Effector memory CD8-positive, alpha-beta T cell (primary cell): ENCODE data around the gene HIVEP3.

ENCODE experiments used
- ATAC-seq: fragments of 150-1000 bp; cut with Tn5 transposase; replicated peaks from 2 replicates; pipeline ENCODE4 v1.10.0; 2021; ENCODE audit warnings: mild to moderate bottlenecking, moderate library complexity
- DNase-seq, 3 experiments: peaks; one replicate each; pipeline ENCODE4 v3.0.0; 2021
- H3K27ac Mint-ChIP-seq, 2 donors: one replicate each; pipeline ENCODE4 v1.8.0; 2022; ENCODE audit warnings: mild to moderate bottlenecking in 2 of 2, mixed read lengths in 2 of 2, moderate library complexity in 2 of 2
- H3K27me3 Mint-ChIP-seq, 2 donors: one replicate each; pipeline ENCODE4 v1.8.0; 2022; ENCODE audit warnings: mixed read lengths in 2 of 2
- H3K36me3 Mint-ChIP-seq: one replicate; pipeline ENCODE4 v1.8.0; 2022; ENCODE audit warnings: mild to moderate bottlenecking, moderate library complexity, mixed read lengths; ENCODE audit not compliant: insufficient read depth
- H3K4me1 Mint-ChIP-seq, 2 donors: one replicate each; pipeline ENCODE4 v1.8.0; 2022; ENCODE audit warnings: low read depth in 2 of 2, mixed read lengths in 2 of 2
- H3K4me3 Mint-ChIP-seq, 2 donors: one replicate each; pipeline ENCODE4 v1.8.0; 2022; ENCODE audit warnings: mild to moderate bottlenecking in 2 of 2, mixed read lengths in 2 of 2, moderate library complexity in 2 of 2
- H3K9me3 Mint-ChIP-seq, 2 donors: one replicate each; pipeline ENCODE4 v1.8.0; 2022; ENCODE audit warnings: mixed read lengths in 2 of 2

Gene HIVEP3

GRCh38 chr1:41471658-41472057 is 447.1 kb downstream of the HIVEP3 start:
- Mint-ChIP-seq H3K27me3 (peaks cover 0 to 33% of the 10 kb centered on the region in 2 donors), H3K27ac (no peak overlapping the region), H3K4me3 (no peak overlapping the region), H3K4me1 (no peaks in the 10 kb centered on the region), H3K36me3 (no peaks in the 10 kb centered on the region), H3K9me3 (no peaks in the 10 kb centered on the region)
- ATAC-seq (no peak), DNase-seq (no peak)

GRCh38 chr1:41469706-41470105 is 449.0 kb downstream of the HIVEP3 start:
- Mint-ChIP-seq H3K36me3 (no peaks in the 10 kb centered on the region), H3K4me3 (no peak overlapping the region), H3K4me1 (no peaks in the 10 kb centered on the region), H3K9me3 (no peaks in the 10 kb centered on the region), H3K27ac (no peak overlapping the region), H3K27me3 (peaks cover 0 to 44% of the 10 kb centered on the region in 2 donors)
- no peak for DNase-seq
- ATAC-seq: no peak

- Mint-ChIP-seq H3K27me3 (peaks cover 0 to 53% of the 10 kb centered on the region in 2 donors), H3K9me3 (no peaks in the 10 kb centered on the region), H3K4me1 (no peaks in the 10 kb centered on the region), H3K4me3 (no peak overlapping the region), H3K27ac (no peak overlapping the region), H3K36me3 (no peaks in the 10 kb centered on the region)
- ATAC-seq (no peak), DNase-seq (no peak)
Measured at GRCh38 chr1:41468122-41468762, 450.5 kb downstream of the HIVEP3 start.

- H3K4me3 Mint-ChIP-seq: no peak overlapping the region
- H3K4me1 Mint-ChIP-seq: no peaks in the 10 kb centered on the region
- no peak for ATAC-seq
- no peak for DNase-seq
- no peaks in the 10 kb centered on the region for H3K9me3 Mint-ChIP-seq
- H3K27ac Mint-ChIP-seq: no peak overlapping the region
- H3K27me3 Mint-ChIP-seq: peaks cover 0 to 53% of the 10 kb centered on the region in 2 donors
- no peaks in the 10 kb centered on the region for H3K36me3 Mint-ChIP-seq
Measured at GRCh38 chr1:41467673-41468072, 451.0 kb downstream of the HIVEP3 start.

- Mint-ChIP-seq H3K4me1 (no peaks in the 10 kb centered on the region), H3K9me3 (no peaks in the 10 kb centered on the region), H3K27me3 (peaks cover 0 to 46% of the 10 kb centered on the region in 2 donors), H3K27ac (no peak overlapping the region), H3K4me3 (no peak overlapping the region), H3K36me3 (no peaks in the 10 kb centered on the region)
- ATAC-seq (no peak), DNase-seq (no peak)
Measured at GRCh38 chr1:41466146-41466545, 452.6 kb downstream of the HIVEP3 start.

GRCh38 chr1:41465741-41466140 is 453.0 kb downstream of the HIVEP3 start:
- Mint-ChIP-seq H3K9me3 (no peaks in the 10 kb centered on the region), H3K27ac (no peak overlapping the region), H3K27me3 (peaks cover 0 to 46% of the 10 kb centered on the region in 2 donors), H3K36me3 (no peaks in the 10 kb centered on the region), H3K4me3 (no peak overlapping the region), H3K4me1 (no peaks in the 10 kb centered on the region)
- ATAC-seq (no peak), DNase-seq (no peak)

- H3K27me3 Mint-ChIP-seq: peaks cover 3 to 51% of the 10 kb centered on the region in 2 donors
- DNase-seq (no peak), ATAC-seq (no peak)
- no peaks in the 10 kb centered on the region for H3K4me1 Mint-ChIP-seq
- no peak overlapping the region for H3K4me3 Mint-ChIP-seq
- no peaks in the 10 kb centered on the region for H3K9me3 Mint-ChIP-seq
- no peaks in the 10 kb centered on the region for H3K36me3 Mint-ChIP-seq
- no peak overlapping the region for H3K27ac Mint-ChIP-seq
Measured at GRCh38 chr1:41464885-41465284, 453.8 kb downstream of the HIVEP3 start.

GRCh38 chr1:41463516-41463915 is 455.2 kb downstream of the HIVEP3 start:
- Mint-ChIP-seq H3K4me3 (no peak overlapping the region), H3K27me3 (peaks cover 12 to 64% of the 10 kb centered on the region in 2 donors), H3K4me1 (no peaks in the 10 kb centered on the region), H3K27ac (no peak overlapping the region), H3K9me3 (no peaks in the 10 kb centered on the region), H3K36me3 (no peaks in the 10 kb centered on the region)
- DNase-seq (no peak), ATAC-seq (no peak)

GRCh38 chr1:41462680-41463004 is 456.1 kb downstream of the HIVEP3 start:
- no peaks in the 10 kb centered on the region for H3K4me1 Mint-ChIP-seq
- DNase-seq: no peak
- H3K9me3 Mint-ChIP-seq: no peaks in the 10 kb centered on the region
- H3K27ac Mint-ChIP-seq: no peak overlapping the region
- no peak for ATAC-seq
- H3K27me3 Mint-ChIP-seq: peaks cover 12 to 58% of the 10 kb centered on the region in 2 donors
- H3K4me3 Mint-ChIP-seq: no peak overlapping the region
- no peaks in the 10 kb centered on the region for H3K36me3 Mint-ChIP-seq

- DNase-seq (no peak), ATAC-seq (no peak)
- Mint-ChIP-seq H3K9me3 (no peaks in the 10 kb centered on the region), H3K4me1 (no peaks in the 10 kb centered on the region), H3K4me3 (no peak overlapping the region), H3K36me3 (no peaks in the 10 kb centered on the region), H3K27me3 (peaks cover 12 to 52% of the 10 kb centered on the region in 2 donors), H3K27ac (no peak overlapping the region)
Measured at GRCh38 chr1:41461790-41462679, 456.7 kb downstream of the HIVEP3 start.

GRCh38 chr1:41456847-41457540 is 461.7 kb downstream of the HIVEP3 start:
- Mint-ChIP-seq H3K4me3 (no peak overlapping the region), H3K4me1 (no peaks in the 10 kb centered on the region), H3K27me3 (peaks cover 12 to 41% of the 10 kb centered on the region in 2 donors), H3K27ac (no peak overlapping the region), H3K9me3 (no peaks in the 10 kb centered on the region), H3K36me3 (no peaks in the 10 kb centered on the region)
- DNase-seq (no peak), ATAC-seq (no peak)
